ENCODE results near the gene NRXN3. TPM values are rescaled to one million over a fixed set of nuclear protein-coding genes. Genes with fewer than 3 reads are reported as not detected.
"Not testable (repeated sequence)": the region's sequence is repeated elsewhere in the genome, so short reads cannot be mapped to it uniquely, and the experiment has no call there.

Gene NRXN3
- total RNA-seq, 1 donor from 2014 or later, result 0.60 TPM

DNA sequence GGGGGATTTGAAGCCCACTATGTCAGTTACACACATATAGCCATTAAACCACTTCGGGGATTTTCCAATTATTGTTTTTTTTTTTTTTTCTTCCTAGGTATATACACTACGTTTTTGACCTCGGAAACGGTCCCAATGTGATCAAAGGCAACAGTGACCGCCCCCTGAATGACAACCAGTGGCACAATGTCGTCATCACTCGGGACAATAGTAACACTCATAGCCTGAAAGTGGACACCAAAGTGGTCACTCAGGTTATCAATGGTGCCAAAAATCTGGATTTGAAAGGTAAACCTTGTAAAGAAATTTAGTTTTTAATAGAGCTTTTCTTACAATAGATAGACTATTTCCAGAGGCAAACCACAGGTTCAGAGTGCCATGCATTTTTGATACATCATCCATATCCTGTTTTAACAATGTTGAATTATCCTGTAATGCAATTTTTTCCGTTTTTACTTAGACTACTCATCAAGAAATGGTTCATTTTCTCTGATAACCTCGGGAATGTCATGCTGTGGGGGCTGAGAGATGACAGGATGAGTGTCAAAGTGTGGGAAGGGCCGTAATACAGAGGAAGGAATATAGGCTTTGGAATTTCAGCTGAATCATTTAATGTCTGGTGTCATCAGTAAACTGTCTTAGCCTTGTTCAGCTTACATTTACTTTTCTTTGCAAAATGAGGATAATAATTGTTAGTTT is 797.1 kb downstream of the NRXN3 start:
- ATAC-seq, result no peak

DNA sequence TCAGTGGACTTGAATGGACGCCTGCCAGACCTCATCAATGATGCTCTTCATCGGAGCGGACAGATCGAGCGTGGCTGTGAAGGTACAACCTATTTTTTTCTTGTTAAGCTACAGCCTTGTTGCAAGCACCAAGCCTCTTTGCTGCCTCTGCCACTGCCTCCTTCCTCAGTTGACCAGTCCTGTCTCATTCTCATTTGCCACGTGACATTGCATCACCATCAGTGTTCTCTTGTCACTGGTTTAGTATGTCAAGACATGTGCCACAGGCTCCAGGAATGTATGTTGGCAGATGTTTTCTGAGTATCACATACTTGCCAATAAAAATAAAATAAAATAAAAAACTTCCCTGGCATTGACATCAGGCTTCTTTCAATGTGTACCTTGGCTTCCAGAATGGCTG is 798.1 kb downstream of the NRXN3 start:
- no peak for ATAC-seq

DNA sequence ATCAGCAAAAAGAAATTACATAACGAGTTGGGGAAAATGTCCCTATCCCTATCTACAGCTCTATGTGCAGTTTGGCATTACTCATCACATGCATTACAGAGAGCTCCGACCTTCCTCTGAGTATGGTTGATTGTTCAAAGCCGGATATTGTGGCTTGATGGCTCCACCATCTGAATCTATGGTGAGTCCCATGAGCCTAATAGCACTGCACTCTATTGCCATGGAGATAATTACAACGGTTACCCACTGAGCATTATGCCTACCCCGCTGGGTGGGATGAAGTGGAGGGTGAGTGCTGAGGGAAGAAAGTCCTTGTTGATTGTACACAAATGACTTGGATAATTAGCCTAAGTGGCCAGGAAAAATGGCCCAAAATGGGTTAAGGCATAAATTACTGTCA is 800.5 kb downstream of the NRXN3 start:
- no peak for ATAC-seq

DNA sequence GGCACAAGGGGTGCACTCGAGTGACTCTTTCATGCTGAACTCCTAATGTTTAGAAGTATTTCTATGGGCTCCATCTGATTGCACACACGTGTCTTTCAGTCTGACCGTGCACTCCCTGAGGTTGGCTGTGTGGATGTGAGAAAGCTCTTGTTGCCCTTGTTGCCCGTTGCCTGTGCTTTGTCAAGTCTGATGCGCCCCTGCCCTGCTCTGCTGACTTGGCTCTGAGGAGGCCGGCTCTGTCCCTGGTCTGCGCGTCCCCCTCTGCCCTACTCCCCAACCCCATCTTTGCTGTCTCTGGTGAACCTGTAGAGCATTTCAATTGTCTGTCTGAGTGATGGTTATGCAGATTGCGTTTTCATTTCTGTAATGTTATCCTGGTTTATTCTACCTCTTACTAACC is 802.3 kb downstream of the NRXN3 start:
- no peak for ATAC-seq

DNA sequence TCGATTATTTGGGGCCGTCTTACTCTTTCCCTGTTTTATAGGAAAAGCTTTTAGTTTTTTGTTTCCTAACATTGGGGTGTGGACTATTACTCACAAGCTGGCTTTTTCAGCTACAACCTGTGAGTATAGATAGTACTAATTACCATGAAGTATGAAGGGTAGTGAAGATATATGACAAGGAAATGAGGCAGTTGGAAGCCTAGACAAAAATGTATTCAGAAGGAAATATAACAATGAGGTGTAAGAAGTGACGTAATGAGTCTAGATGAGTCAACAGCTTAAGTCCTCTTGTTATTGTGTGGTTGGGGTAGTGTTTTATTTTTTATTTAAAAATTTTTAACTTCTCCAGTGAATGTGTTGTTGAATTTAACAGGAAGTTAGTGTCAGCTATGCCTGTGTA is 804.5 kb downstream of the NRXN3 start:
- ATAC-seq, result peak; percentile 41

DNA sequence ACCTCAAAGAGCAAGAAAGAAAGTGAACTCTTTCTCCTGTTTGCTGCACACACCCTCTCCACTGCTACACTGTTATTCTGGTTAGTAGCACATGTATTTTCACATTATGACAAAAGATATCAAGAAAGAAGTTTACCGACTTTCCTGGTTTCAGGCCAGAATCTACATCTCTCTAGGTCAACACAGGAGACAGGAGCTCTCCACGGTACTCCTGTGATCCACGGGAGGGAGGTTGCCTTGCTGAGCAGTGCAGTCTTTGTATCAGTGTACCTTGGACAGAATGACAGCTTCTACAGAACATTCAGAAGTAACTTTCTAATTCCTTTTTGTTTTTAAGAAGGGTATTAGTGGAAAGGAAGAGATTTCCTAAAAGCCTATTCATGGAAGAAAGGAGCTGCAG is 805.6 kb downstream of the NRXN3 start:
- ATAC-seq, result no peak

DNA sequence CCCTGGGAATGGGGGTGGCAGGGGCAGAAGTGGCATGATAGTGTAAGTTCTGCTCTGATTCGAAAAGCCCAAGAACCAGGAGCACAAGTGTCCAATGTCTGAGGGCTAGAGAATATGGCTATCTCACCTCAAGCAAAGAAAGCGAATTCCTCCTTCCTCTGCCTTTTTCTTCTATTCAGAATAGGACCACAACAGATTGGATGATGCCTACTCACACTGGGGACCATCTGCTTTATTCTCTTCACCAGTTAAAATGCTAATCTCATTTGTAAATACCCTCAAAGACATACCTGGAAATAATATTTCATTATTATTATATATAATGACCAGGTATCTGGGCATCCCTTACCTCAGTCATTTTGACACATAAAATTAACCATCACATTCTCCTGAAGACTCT is 808.7 kb downstream of the NRXN3 start:
- ATAC-seq, result no peak

DNA sequence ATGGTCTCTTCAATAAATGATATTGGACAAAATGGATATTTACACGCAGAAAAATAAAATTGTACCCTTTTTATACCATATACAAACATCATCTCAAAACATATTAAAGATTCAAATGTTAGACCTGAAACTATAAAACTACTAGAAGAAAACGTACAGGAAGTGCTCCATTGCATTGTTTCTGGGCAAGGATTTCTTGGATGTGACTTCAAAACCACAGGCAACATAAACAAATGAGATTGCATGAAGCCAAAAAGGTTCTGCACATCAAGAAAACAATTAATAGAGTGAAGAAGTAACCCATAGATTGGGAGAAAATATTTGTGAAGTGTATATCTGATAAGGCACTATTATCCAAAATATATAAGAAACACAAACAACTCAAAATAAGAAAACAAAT is 812.4 kb downstream of the NRXN3 start:
- ATAC-seq, result no peak

DNA sequence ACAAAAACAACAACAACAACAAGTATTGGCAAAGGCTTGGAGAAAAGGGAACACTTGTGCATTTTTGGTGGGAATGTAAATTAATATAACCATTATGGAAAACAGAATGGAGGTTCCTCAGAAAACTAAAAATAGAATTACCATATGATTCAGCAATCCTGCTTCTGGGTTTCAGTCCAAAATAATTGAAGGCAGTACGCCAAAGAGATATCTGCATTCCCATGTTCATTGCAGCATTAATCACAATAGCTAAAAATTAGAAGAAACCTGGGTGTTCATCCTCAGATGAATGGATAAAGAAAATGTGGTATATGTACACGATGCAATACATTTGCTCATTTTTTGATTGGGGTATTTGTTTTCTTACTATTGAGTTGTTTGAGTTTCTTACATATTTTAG is 813.0 kb downstream of the NRXN3 start:
- ATAC-seq, result no peak

DNA sequence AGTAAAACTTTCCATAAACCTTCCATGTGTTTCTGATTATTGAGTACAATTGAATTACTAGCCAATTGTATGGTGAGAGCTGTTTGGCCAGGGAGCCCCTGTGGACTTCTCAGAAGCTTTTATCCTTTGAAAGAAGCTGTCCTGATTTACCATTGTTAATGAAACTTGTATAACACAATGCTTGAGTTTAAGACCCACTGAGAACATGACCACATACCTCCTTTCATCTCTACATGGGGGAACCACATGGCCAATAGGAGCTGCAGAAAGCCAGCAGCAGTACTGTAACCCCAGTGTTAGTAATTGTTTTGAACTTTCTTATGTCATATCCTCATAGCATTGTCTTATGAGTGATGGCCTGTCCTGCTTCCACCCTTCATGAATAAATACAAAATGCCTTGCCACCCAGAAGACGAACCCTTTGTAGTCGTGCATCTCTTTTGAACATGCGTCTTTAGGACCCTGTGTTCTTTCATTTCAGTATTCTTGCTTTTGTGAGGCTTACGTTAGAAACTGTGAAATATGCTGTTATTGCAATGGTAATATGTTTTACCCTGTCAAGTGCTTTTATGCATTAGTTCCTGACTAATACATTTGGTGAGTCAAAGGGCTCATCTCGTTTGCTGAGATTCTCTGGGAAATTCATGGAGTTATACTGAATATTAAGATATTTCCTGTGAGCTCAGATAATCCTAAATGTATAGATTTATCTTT is 815.7 kb downstream of the NRXN3 start:
- no peak for ATAC-seq

DNA sequence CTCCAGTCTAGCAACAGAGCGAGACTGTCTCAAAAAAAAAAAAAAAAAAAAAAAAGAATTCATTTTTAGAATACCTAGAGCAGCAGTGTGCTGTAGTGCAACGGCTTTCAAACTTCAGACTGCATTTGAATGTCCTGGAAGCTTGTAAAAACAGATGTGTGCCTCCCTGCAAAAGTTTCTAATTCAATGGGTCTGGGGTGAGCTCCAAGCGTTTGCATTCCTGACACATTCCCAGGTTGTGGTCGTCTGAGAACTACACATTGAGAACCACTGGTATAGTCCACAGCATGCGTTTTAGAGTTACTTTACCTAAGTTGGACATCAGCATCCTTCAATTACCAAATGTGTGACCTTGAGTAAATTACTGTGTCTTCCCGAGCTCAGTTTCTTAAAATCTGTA is 816.8 kb downstream of the NRXN3 start:
- ATAC-seq, result no peak

DNA sequence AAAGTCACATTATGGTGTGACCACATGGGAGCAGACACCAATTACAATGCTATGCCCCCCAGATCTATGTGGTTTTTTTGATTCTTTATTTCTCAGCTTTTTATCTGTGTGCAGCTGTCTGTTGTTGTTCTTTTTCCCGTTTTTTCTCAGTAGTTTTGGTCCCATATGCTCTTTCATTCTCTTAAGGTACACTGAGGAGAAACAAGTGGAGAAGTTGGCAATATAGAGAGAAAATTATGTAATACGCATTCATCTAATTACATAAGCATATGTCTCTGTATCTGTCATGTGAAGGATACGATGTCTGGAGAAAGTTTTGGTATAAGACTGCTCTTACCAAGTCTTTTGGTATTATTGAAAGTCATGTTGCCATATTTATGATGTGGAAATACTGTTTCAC is 819.0 kb downstream of the NRXN3 start:
- no peak for ATAC-seq

DNA sequence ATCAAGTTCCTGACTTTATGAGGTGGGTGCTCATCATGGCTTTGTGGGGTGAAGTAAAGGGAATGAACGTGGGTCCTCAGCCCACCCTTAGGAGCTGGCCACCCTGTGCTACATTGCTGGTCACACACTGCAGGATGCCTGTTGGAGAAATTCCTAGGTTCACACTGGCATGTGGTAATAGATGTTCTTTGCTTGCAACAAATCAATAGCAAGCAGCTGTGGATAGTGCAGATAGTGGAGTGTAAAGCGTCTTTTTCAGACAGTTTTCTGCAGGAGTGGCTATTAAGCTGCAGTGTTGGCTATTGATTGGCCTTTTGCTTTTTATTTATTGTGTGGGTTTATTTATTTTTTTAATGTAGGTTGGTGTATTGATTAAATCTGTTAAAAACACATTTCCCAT is 822.7 kb downstream of the NRXN3 start:
- no peak for ATAC-seq

DNA sequence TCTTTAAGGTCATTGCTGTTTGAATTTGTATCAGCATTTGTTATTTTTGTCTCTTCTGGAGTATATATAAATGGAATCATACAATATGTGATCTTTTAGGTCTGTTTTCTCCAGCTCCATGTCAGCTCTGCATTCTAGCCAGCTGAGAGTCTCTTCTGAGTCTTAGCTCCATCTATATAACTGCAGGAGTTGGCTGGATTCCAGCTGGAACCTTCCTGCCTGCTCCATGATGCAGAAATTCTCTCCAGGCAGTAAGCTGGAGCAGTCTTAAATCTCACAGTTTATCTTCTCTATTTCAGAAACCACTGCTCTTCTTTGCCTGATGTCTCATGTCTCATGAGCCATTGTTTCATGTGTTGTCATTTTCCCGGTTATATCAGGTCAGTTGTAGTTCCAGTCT is 827.6 kb downstream of the NRXN3 start:
- no peak for ATAC-seq

DNA sequence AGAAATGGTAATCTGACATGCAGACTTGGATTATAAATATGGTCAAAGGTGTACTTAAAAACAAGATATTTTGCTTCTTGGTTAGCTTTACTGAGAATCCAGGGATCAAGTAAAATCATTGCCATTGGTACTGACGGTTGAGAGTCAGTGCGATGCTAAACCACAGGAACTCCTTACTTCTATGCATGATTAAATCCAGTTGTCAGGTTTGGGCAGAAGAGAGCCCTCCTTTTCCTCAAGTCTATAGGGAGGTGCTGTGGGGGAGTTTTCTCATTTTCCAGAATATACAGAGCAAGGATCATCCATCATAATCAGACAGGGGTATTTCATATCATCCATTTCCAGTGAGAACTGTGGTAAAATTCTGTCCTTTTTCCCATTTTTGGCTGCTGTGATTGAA is 839.1 kb downstream of the NRXN3 start:
- ATAC-seq, result no peak

DNA sequence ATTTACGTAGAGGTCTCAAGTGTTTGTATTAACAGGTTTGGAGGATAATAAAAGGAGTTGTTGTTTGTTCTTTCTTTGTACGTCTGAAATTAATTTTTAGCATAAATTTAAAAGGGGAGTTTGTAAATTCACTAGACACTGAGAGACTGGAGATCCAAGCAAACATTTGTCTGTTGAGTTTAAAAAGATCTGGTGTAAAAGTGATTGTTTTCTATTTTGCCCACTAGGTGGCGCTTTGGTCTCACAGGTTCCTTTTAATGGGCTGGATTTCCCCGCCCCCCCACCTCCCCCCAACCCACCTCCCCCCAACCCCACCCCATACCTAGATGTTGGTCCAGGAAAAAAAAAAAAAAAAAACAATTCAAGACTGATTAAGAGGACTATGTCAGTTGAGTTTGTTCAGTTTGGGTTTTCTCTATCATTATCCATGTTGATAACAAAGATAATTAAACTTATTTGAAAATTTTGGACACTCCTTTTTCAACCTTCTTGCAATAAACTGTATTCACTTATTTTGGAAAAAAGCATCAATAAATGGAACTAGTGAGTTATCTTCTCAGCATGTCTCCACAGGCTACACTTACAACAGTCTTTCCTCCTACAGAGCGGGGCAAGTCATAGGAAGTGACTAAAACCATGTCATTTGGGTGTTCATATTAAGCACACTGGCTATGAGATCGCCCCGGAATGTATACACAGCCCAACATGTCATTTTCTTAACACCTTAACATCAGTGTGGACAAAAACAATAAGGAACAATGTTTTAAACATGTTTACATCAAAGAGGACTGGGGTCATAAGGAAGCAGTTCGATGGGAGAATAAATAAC is 841.1 kb downstream of the NRXN3 start:
- no peak for ATAC-seq

DNA sequence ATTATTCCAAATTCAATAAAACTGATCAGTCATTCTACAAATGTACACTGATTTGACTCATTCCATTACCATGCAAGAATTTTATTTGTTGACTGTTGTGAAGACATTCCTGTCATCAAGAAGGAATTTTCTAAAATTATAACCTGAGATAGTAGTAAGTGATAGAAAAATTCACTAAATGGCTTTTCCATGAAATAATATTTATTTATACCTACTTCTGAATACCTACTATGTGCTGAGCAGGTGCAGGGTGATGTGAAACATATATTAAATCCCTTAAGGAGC is 841.7 kb downstream of the NRXN3 start:
- ATAC-seq, result no peak

DNA sequence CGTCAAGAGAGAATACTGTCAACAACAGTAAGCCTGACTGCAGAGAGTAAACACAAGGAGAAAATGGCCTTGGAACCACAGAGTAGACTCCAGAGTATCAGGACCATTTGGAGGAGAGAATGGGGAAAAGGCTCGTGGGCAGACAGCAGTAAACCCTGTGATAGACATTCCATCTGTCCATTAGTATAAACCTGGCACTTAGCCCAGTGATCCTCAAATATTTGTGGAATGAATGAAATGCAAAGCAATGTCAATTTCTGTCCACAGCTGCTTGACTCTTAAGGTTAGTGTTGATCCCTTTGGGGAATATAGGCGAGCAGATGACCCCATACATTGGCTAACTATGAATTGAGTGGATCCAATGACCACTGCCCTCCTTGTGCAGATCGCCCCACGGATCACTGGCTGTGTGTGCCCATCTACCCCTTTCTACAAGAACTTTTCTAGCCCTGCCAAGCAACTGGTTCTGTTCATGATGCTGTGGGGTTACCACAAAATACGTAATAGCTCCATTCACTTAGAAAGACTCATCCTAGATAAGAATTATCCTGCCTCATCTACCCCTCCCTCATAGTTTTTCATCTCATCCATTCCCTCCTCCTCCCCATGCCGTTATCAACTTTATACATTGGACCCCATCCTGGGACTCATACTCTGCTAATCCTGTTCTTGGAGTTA is 846.8 kb downstream of the NRXN3 start:
- ATAC-seq, result no peak

DNA sequence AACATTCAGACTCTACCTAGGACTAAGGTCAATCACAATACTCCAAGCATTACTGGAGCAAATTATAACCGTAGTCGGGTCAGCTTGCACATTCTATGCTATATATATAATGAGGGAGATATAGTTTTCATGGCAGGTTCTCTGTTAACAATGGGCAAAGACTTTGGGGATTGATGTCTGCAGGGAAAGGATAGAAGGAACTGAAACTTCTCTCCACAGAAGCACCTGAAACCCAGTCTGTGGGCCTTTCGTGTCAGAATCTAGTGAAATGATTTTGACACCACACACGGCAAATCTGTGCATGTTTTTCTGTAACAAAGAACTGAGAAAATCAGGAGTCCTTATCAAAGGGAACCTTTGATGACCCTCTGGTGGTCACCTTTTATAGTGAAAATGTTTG is 847.4 kb downstream of the NRXN3 start:
- ATAC-seq, result no peak

DNA sequence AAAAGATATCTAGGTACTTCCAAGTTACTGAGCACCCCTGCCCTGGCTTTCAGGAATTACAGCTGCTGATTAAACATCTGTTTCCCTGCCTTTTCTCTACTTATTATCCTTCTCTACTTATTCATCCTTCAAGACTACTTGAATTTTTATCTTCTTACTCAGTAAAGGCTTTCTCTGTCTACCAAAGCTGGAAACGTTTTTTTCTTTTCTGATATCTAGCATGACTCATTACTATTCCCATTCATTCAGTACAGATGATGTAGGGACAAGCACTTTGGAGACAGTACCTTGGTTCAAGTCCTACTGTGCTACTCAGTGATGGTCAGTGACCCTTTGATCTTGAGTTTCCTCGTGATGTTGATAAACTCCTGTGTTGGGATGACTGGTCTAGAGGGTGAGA is 848.7 kb downstream of the NRXN3 start:
- no peak for ATAC-seq

DNA sequence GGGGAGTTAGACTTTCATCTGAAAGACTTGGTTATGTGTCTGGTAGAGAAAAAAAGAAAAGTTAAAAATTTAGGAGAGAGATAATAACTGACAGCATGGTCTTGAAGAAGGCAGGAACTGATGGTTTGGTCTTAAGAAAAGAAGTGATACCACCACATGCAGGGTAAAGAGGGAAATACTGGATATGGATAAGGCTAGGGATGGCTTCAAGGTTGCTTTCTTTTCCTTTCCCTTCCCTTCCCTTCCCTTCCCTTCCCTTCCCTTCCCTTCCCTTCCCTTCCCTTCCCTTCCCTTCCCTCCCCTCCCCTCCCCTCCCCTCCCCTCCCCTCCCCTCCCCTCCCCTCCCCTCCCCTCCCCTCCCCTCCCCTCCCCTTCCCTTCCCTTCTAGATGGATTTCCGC is 849.7 kb downstream of the NRXN3 start:
- ATAC-seq, result not testable (repeated sequence)

DNA sequence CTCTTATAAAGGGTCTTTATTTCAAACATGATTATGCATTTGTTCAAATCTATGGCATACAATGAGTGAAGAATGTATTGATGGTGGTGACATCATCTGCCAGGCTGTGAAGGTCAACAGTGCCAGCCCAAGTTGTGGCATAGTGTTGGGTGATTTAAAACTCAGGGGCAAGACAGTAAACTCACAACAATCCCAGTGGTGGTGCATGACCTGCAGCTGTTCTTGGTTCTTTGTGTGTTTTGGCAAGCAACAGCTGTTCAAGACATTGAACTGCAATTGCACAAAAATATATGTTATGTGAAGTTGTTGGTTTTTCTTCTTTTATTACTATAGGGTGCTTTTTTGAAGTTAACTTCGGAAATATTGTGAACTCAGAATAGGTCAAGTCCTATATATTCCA is 851.6 kb downstream of the NRXN3 start:
- no peak for ATAC-seq

DNA sequence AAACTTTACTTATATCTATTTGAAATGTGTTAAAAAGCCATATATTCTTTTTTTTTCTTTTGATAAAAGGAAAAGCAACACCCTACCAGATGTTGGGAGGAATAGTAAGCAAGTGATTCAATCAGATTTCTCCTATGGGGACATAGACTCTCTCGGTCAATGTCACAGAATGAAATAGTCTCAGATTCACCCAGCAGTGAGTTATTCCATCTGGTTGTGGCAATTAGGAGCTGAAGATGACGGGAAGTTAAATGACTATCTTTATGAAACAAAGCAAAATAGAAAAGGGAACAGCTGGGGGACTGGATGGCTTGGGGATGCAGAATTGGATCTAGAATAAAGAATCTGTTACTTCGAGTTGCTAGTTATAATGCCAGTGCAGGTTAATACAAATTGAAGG is 857.0 kb downstream of the NRXN3 start:
- ATAC-seq, result no peak
